ENCODE results near the gene AFF1.

DNA sequence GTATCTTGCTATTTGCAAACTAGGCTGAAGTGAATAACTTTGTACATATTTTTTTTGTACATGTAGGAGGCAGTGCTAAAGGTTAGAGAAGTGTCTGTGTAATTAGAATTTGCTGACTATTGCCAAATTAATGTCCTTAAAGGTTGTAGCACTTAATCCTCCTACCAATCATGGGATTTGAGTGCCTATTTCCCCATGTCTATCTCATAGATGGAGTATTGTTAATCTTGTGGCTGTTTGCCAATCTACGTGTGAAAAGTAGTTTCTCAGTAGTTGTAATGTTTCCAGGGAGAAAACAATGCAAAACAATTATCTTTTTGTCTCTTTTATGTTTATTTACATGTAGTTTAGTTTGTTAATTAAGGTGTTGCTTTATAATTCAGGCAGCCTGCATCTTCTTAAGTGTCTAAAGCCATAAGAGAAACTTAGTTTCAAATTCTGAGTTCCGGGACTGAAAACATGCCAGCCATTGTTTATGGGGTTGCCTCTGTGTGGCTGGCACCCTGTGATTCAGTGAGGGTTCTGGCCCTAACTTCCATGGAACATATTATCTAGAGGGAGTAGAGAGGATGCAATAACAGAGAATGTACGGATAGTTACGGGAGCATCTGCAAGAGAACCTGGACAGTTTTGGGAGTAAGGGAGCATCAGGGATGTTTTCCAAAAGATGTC is 143.2 kb downstream of the AFF1 start:
- no peak for TF ChIP-seq POLR2A (IDR thresholded peaks at IDR 0.05)
- no peak for TF ChIP-seq CTCF (IDR thresholded peaks at IDR 0.05)

Data from uterus (tissue), 2 donors.